NCI-H2196 treated with DMSO at 0.1 percent for 48 hours (cell line): ENCODE results near the gene GLRX2.

Experiments
- DNase-seq: peaks from one replicate; lab custom pipeline; 2025; ENCODE audit not compliant: unreplicated experiment; lab: John Stamatoyannopoulos, UW

The GLRX2 gene

DNA sequence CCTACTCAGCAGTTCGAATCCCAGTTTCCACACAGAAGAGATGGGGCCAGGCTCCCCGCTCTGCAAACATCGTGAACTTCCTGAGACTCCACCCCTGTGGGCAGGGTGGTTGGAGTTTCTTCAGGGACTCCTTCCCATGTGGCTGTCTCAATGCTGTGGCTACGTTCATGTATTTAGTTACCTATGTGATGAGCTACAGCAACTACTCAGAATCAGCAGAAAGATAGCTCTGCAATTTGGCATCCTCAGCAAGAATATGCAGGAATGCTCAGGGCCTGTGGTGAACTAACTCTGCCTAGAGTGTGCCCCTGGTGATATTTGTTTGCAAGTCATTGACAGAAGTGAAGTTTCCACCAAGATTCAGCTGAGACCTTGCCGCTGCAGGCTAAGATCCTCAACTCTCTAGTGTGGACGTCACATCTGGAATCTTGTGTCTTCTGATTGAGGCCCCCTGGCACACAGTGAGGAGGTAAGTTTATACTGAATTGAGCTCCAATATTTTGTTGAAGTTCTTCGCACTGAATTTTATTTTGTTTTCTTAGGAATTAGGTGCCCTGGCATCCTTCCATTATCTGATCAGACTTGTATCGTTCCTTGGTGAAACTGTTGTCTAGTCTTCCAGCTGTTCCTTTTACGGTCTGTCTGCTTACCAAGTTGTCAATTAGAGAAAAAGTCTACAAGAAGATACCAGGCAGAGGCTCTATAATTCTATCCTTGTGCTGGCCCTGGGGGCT, 8.2 kb upstream of the GLRX2 start:
- no peak for DNase-seq

DNA sequence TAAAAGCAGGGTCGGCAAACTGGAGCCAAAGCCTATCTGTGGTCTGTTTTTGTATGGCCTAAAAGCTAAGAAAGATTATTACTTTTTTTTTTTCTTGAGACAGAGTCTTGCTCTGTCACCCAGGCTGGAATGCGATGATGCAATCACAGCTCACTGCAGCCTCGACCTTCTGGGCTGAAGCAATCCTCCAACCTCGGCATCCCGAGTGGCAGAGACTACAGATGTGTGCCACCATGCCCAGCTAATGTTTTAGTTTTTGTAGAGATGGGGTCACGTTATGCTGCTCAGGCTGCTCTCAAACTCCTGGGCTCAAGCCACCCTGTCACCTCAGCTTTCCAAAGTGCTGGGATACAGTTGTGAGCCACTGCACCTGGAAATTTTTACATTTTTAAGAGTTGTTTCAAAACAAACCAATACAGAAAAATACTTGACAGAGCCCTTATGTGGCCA, 6.5 kb upstream of the GLRX2 start:
- no peak for DNase-seq

DNA sequence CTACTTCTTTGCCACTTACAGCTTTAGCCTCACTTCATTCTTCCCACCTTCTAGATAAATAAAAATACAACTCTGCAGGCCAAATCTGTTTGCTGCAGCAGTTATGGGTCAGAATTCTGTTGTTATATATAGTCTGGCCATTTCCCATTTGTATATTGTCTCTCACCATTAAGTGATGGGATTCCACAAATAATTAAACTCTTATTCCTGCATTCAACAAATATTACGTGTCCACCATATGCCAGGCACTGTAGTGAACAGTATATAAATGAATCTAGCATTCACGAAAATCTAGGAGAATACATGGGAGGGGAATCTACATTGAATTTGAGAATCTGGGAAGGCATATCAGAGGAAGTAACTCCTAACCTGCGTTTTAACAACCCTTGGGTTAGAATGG, 5.7 kb upstream of the GLRX2 start:
- DNase-seq = no peak

DNA sequence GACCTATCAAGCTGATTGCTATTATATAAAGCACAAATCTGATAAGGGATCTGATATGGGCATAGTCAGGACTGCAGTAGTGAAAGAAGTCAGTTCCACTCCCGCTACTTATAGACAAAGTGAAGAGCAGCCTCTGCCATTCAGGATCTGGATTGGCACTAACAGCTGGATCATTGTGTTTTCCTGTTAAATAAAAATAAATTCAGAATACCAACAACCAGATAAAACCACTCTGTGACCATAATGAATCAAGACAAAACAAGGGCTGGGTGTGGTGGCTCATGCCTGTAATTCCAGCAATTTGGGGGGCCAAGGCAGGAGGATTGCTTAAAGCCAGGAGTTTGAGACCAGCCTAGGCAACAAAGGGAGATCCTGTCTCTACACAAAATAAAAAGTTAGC, 5.0 kb upstream of the GLRX2 start:
- no peak for DNase-seq

DNA sequence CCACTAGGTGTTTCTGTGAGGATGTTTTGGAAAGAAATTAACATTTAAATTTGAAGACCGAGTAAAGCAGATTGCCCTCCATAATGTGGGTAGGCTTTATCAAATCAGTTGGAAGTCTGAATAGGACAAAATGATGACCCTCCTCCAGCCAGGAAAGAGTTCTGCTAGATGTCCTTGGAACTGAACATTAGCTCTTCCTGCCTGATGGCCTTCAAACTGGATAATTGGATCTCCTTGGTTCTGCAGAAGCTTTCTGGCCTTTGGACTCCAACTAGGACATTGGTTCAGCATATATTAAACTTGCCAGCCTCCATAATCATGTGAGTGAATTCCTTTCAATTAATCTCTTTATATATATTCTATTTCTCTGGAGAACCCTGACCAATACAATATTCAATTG, 4.4 kb upstream of the GLRX2 start:
- DNase-seq = no peak

DNA sequence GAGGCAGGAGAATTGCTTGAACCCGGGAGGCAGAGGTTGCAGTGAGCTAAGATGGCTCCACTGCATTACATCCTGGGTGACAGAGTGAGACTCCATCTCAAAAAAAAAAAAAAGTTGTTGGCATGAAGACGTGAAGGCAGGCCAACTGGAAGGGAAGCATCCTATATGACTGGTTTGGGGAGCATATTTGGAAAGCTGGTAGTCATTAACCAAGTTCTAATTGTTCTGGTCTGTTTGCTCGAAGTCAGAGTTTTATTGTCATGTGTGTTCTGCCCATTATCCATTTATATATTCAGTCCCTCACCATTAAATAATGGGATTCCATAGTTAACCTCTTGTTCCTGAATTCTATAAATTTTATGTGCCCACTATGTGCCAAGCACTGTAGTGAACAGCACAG, 3.3 kb upstream of the GLRX2 start:
- no peak for DNase-seq

DNA sequence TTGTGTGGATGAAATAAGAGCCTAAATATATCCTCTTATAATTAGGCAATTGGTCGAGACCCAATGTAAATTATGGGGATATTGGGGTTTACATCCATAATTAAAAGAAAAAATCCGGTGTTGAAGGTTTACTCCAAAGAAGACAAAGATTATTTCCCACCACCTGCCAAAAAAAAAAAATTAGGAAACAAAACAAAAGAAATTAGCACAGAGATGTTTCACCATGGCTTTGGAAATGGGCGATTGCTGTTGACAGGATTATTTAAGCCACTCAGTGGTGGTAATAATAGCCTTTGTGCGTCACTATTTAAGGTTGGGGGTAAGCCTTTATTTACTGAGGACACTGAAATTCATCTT, 585 bp upstream of the GLRX2 start:
- DNase-seq = no peak

DNA sequence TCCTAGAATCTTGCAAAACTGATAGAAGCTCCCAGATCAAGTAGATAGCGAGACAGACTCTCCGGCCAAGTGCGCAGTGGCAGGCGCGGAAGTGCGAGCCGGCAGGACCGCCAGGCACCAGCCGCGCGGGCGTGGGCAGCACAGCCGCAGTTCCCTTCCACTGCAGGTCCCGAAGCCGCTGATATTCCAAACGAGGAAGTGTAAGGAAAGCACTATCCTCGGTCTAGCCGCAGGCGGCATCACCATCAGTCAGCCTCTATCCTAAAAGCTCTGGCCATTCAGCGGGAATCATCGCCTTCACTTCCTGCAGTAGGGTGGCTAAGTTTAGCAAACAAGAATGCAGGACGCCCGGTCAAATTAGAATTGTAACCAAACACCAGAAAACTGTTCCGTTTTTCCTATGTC, 710 bp downstream of the GLRX2 start:
- DNase-seq = no peak

DNA sequence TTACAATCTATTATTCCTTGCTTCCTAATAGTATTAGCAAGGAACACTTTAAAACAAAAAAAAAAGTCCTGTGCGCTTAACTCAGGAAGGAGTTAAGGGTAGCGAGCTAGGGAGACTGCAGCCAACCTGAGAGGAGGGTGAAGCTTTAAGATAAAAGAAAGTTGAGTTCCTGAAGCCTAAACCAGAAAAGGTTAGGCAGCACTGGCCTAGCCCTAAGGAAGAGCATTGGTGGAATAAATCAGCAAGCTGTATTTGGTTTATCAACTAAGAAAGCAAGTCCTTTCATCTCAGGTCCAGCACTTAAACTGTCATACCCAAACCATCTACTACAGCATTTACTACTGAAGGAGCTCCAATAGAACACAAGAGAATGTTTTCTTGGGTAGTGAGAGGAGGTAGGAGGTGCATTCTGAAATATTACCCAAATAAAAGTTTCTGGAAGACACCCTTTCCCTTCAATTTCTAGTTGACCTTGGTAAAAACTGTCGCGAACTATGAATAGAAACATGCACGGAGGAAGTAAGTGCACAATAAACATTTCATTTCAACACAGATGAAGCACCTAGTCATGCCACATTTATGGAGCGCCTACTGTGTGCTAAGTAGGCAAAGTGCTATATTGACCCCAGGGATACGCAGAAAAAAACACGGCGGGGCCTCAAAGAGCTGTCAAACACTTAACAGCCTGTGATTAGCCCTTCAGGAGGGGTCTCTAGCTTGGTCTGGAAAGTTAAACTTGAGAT, 1.3 kb downstream of the GLRX2 start:
- DNase-seq = no peak

DNA sequence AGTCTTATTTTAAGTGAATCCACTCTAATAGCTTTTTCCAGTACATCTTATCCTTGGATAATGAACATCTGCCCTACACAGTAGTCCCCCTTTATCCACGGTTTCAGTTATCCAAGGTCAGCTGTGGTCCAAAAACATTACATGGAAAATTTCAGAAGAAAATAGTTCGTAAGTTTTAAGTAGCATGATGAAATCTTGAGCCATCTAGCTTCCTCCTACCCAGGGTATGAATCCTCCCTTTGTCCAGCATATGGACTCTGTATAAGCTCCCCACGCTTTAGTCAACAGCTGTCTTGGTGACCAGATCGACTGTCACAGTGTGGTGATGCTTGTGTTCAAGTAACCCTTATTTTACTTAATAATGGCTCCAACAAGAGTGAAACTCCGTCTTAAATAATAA, 2.6 kb downstream of the GLRX2 start:
- no peak for DNase-seq

DNA sequence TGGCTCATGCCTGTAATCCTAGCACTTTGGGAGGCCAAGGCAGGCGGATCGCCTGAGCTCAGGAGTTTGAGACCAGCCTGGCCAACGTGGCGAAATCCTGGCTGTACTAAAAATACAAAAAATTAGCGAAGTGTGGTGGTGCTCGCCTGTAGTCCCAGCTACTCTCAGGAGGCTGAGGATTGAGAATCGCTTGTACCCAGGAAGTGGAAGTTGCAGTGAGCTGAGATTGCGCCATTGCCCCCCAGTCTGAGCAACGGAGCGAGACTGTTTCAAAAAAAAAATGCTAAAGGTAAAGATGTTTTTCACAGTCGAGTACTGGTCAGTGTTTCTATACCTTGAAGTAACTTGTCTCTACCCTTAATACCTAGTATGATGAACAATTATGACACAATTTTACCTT, 11.1 kb downstream of the GLRX2 start:
- no peak for DNase-seq

DNA sequence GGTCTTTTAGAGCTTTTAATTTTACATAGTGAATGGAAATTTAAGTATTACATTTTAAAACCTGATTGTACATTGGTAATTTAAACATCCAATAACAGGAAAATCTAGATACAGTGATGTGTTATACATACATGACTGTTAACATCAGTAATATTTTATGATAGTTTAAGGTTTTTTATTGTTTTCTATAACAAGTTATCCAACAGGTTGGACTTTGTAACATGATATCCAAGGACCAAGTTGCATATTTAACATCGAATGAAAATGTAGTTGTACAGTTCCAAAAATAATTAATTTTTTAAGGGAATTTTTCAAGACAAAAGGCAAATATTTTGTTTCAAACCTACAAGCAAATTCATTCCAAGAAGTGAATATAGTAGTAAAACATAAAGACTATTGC, 14.3 kb downstream of the GLRX2 start:
- DNase-seq = no peak

DNA sequence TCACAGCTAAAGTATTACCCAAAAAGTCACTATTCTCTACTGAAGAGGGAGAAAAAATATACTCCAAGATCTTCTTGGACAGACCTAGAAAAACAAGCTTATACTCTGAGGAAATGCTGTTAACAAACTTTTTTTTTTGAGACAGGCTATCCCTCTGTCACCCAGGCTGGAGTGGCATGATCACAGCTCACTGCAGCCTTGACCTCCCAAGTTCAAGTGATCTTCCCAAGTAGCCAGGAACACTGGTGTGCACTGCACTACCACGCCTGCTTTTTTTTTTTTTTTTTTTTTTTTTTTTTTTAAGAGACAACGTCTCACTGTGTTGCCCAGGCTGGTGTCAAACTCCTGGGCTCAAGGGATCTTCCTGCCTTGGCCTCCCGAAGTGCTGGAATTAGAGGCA, 17.3 kb downstream of the GLRX2 start:
- no peak for DNase-seq

DNA sequence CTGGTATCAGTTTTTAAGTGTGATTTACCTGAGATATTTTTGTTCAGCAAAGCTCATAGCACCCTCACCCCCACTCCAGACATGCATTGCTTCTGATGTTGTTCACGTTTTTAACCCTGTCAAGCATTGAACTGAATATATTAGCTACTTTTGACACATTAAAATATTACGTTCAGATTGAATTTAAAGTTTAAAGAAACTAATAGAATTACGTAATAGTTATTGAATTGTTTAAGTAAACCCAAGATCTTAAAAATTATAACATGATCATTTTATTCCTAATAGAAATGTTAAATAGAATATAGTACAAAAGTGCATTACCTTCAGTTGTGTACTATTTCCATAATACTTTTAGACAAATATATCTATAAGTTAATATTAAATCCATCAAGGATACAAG, 18.9 kb downstream of the GLRX2 start:
- no peak for DNase-seq

DNA sequence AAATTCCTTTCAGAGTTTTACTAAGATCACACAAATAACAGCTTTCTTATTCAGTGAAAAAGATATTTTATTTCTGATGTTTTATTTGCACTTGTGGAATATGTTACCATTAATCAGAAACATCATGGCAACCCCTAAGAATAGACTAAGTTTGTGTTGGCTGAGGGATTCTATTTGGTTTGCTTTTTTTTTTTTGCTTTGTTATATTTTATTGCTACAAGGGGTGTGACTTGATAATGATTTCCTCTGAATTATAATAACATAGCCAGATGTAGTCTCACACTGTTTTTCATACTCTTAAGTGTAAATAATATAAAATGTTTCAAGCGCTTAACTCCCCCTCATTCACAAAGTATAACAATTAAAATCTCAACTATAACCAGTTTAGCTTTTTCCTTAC, 20.0 kb downstream of the GLRX2 start:
- no peak for DNase-seq

DNA sequence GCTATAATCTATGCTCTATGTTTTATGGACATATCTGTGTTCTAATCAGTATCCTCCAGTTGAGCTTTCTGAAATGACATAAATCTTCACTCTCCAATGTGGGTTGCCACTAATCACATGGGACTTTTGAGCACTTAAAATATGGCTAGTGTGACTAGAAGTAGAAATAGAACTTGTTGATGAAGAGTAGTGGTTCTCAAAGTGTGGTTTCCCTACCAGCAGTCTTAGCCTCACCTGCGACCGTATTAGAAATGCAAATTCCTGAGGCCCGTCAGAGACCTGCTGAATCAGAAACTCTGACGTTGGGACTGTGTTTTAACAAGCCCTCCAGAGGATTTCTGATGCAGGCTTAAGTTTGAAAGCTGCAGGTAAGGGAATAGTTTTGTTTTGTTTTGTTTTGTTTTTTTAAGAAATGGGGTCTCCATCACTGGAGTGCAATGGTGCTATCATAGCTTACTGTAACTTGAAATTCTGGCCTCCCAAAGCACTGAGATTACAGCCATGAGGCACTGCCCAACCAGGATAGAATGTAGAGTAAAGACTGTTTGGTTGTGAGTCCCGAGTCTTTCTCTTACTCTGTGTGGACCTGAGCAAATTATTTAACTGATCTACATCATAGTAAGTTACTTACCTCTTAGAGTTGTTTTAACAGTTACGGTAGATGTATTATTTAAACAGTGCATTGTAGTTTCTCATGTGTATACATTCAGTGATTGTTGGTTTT, 21.7 kb downstream of the GLRX2 start:
- DNase-seq = no peak

DNA sequence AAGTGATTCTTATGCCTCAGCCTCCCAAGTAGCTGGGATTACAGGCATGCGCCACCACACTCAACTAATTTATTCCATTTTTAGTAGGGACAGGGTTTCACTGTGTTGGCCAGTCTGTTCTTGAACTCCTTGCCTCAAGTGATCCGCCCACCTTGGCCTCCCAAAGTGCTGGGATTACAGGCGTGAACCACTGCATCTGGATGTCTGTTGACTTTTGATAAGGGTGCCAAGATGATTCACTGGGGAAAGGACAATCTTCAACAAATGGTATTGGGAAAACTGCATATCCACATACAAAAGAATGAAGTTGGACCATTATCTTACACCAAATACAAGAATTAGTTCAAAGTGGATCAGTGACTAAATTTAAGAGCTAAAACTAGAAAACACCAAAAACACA, 26.0 kb downstream of the GLRX2 start:
- DNase-seq = no peak

DNA sequence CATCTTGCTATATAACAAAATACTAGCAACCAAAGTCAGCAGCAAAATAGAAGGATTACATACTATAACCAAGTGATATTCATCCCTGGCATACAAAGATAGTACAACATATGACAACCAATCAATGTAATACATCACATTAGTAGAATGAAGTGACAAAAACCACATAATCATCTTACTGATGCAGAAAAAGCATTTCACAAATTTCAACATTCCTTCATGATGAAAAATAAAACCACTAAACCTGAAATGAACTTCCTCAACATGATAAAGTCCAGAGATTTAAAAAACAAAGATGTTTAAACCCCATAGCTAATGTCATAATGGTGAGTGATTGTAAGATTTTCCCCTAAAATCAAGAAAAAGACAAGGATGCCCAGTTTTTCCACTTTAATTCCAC, 27.2 kb downstream of the GLRX2 start:
- DNase-seq = no peak

DNA sequence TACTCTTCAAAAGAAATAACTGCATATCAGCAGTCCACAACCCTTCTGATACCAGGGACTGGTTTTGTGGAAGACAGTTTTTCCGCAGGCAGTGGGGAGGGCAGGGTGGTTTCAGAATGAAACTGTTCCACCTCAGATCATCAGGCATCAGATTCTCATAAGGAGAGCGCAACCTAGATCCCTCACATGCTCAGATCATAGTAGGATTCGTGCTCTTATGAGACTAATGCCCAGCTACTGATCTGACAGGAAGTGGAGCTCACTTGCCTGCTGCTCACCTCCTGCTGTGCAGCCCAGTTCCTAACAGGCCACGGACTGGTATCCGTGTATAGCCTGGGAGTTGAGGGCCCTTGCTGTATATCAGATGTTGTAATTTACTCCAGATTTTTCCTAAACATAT, 34.3 kb downstream of the GLRX2 start:
- DNase-seq = no peak

DNA sequence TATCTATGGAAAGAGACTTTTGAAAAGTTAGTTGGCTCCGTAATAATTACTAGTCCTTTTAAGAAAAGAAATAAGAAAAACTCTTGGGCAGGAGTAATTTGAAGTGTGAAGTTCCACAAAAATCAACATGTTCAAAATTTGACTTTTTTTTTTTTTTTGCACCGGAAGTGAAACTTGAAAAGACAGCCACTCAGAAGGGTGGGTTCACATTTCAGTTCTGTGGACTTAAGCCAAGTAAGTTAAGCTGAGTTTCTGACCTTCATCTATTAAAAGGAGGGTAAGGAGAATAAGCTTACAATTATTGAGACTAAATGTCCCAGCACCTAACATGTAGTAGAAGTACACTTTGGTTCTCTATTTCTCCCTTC, 34.8 kb downstream of the GLRX2 start:
- DNase-seq = no peak

DNA sequence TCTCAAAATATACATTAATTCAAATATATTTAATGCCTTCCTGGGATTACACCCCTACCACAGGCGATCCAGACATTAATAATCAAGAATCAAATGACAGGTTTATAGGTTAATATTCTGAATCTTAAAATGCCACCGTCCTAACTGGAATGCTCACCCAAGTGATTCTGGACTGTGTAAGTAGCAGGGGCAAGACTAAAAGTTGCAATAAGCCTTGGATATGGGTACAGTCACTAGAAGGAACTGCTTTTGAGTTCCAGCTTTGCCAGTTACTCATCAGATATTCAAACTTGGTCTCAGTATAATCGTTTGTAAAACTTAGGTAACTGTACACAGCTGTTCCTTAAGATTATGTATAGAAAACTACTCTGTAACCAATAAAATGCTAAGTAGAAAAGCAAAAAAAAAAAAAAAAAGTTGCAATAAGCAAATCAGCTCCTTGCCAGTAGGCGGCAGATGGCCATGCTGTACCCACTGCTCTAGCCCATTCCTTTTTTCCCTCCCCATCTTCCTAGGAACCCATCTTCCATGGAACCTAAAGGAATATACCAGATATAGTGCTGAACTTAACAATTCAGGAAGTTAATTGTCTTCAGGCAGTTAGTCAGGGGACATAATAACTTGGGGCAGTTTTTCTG, 35.3 kb downstream of the GLRX2 start:
- no peak for DNase-seq

DNA sequence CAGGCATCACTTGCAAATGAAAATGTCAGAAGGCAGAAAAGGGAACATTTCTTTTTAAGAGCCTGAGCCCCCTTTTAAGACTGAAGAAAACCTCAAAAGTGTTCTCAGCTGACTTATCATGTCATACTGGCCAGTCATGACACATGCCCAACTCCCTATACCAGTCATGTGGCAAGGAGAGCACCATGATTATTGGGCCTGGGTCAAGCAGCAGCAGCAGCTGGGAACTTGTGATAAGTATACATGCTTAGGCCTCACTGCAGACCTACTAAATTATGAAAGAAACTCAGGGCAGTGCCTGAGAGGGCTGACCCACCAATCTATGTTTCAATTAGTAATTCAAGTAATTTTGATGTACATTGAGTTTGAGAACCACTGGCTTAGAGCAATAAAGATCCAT, 37.2 kb downstream of the GLRX2 start:
- no peak for DNase-seq
